ENCODE results near the gene GTF2A1.

GTF2A1 gene

DNA sequence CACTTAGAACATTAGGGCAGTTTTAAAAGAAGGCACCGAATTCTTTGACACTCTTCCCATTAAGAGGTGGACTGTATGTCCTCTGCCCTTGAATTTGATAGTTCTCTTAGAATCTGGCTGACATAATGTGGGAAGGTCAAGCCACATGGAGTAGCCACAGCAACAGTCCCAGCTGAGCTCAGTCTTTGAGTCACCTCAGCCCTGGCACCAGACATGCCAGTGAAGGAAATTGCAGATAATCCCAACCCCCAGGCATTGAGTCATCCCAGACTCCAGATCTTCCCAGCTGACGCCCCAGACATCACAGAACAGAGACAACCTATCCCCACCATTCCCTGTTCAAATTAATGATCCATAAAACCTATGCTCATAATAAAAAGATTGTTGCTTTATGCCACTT lies 83.4 kb downstream of the GTF2A1 start:
- DNase-seq (ENCODE audit: low read depth): no peak

DNA sequence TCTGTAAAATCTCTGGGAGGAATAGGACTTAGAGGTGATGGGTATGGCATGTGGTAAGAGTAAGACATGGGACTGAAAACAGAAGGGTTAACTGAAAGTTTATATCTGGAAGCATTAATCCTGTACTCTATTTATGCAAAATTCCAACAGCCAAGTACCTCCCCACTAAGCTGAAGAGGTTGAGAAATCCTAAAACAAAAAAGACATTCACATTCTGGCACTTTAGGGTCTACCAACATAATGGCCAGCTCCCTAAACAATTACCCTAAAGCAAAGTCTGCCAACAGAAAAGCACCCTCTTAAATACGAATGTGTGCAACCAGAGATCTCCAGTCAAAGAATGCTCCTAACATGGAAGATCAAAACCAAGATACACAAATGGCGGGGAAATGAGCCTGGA lies 87.4 kb downstream of the GTF2A1 start:
- no peak for DNase-seq (ENCODE audit: low read depth)

DNA sequence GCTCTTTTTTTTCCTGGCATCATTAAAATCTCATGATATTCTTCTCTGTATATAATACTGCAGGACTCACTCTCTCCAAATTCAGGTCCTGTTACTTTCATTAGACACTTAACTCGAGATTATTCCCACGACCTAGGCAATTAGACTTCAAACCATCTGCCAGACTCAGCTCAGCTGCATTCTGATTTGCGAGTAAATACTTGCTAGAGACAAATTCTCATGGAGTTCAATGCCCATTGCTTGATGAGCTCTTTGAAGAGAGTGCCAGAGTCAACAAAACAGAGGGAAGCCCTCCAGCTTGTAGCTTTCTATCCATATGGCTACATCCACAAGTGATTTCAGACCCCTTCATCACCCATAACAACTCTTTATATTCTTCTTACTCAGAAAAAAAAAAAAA lies 88.3 kb downstream of the GTF2A1 start:
- no peak for DNase-seq (ENCODE audit: low read depth)

DNA sequence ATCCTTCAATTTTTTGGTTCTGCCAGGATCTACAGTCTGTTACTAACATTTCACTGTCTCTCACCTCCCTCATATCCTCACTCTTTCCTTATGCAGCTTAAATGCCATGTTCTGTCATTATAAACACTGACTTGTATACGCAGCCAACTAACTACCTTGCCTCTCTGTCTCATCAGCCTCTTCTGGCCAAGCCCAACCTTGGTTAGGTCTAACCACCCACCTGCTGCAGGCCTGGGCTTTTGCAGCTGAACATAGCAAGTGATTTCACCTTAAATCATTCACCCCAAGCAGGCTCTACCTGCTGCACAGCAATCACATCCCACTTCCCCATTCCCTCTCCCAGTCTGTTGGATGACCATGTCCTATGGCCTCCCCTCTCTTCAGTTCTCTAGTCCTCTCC lies 91.5 kb downstream of the GTF2A1 start:
- no peak for DNase-seq (ENCODE audit: low read depth)

DNA sequence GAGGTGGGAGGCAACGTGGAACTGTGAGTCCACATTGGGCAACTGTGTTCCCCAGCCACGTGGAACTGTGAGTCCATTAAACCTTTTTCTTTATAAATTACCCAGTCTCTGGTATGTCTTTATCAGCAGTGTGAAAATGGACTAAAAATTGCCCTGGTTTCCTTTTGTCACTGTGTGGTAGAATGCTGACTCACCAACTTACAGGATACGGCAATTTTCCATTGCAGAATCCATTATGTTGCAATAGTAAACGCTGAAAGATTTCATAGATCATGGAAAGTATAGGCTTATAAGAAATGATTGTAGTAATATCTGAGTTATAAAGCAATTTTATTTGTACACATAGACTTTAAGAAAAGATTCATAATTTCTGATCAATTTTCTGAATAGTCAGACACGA lies 93.0 kb downstream of the GTF2A1 start:
- no peak for DNase-seq (ENCODE audit: low read depth)

DNA sequence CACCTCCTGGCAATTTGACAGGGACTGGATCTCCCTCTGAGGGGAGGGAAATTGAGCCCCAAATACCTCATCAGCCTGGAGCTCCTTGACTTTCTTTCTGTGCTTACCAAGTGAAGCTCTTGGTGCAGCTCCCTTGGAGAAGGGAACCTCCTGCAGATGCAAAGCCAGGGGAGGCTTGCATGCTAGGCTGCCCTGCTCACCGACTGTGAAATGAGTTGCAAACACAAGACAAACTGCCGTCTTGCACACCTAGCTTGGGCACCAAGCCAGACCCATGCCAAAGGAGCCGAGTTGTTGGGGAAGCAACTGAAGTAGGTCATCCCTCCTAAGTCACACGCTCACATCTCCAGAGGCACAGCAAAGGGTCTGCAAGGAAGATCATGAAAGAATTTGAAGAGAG lies 95.2 kb downstream of the GTF2A1 start:
- DNase-seq (ENCODE audit: low read depth): no peak
